Measurements from ENCODE around the gene EXOC6. TPM values are rescaled to one million over a fixed set of nuclear protein-coding genes. Genes with fewer than 3 reads are reported as not detected.

The EXOC6 gene
- total RNA-seq, 4 donors from 2014 or later, result 5.9 to 16.6 (median 11.2) TPM

DNA sequence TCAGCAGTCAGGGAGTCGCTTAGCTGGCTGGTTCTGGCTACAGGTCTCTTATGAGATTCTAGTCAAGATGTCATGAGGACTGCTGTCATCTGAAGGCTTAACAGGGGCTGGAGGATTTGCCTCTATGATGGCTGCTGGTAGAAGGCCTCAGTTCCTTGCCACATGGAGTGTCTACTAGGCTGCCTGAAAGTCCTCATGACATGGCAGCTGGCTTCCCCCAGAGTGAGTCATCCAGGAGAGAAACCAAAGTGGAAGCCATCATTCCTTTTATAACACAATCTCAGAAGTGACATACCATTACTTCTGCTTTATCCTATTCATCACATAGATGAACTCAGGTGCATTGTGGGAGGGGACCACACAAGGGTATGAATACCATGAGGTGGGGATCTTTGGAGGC lies 75.1 kb downstream of the EXOC6 start:
- 100% methylated on average over 1 of the region's 1 CpG for WGBS, 2 donors
- no peak overlapping the region for H3K4me3 ChIP-seq
- no peaks in the 10 kb centered on the region for H3K27me3 ChIP-seq
- H3K4me1 ChIP-seq, result no peaks in the 10 kb centered on the region
- H3K36me3 ChIP-seq, result peaks cover 0 to 27% (median 0%) of the 10 kb centered on the region in 3 donors
- H3K27ac ChIP-seq, result no peak overlapping the region
- peaks cover 0 to 8% (median 0%) of the 10 kb centered on the region in 4 donors for H3K9me3 ChIP-seq
- TF ChIP-seq, protein P1, sequence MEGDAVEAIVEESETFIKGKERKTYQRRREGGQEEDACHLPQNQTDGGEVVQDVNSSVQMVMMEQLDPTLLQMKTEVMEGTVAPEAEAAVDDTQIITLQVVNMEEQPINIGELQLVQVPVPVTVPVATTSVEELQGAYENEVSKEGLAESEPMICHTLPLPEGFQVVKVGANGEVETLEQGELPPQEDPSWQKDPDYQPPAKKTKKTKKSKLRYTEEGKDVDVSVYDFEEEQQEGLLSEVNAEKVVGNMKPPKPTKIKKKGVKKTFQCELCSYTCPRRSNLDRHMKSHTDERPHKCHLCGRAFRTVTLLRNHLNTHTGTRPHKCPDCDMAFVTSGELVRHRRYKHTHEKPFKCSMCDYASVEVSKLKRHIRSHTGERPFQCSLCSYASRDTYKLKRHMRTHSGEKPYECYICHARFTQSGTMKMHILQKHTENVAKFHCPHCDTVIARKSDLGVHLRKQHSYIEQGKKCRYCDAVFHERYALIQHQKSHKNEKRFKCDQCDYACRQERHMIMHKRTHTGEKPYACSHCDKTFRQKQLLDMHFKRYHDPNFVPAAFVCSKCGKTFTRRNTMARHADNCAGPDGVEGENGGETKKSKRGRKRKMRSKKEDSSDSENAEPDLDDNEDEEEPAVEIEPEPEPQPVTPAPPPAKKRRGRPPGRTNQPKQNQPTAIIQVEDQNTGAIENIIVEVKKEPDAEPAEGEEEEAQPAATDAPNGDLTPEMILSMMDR (IDR thresholded peaks at IDR 0.05), result no peak
- no peak for TF ChIP-seq POLR2A (IDR thresholded peaks at IDR 0.05)
- no peak for TF ChIP-seq EP300 (IDR thresholded peaks at IDR 0.05)
- DNase-seq (ENCODE audit: low spot score in 2 of 2), result no peak

GRCh38 chr10:92929896-92930295 lies 81.6 kb downstream of the EXOC6 start:
- Histone ChIP-seq H3K9me3 (no peaks in the 10 kb centered on the region), H3K27ac (no peak overlapping the region), H3K27me3 (no peaks in the 10 kb centered on the region), H3K4me1 (no peaks in the 10 kb centered on the region), H3K4me3 (no peak overlapping the region), H3K36me3 (peaks cover 0 to 47% (median 0%) of the 10 kb centered on the region in 3 donors)
- TF ChIP-seq EP300 (IDR thresholded peaks at IDR 0.05), result no peak
- TF ChIP-seq, protein P1 (IDR thresholded peaks at IDR 0.05), result no peak
- TF ChIP-seq POLR2A (IDR thresholded peaks at IDR 0.05), result no peak
- WGBS, 2 donors, result 97 to 98% methylated on average over 5 of the region's 5 CpGs
- no peak for DNase-seq (ENCODE audit: low spot score in 2 of 2)

DNA sequence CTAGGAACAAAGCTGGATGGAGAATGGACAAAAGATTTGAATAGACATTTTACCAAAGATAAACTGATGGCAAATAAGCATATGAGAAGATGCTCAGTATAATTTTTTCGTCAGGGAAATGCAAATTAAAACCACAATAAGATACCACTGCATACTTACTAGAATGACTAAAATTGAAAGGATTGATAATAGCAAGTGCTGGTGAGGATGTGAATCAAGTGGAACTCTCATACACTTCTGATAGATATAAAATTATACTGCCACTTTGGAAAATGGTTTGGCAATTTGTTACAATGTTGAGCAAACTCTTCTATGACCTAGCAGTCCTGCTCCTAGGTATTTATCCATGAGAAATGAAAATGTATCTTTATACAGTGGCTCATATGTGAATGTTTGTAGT lies 83.3 kb downstream of the EXOC6 start:
- TF ChIP-seq EP300 (IDR thresholded peaks at IDR 0.05), result no peak
- TF ChIP-seq POLR2A (IDR thresholded peaks at IDR 0.05), result no peak
- TF ChIP-seq, protein P1 (IDR thresholded peaks at IDR 0.05), result no peak
- Histone ChIP-seq H3K36me3 (peaks cover 0 to 47% (median 0%) of the 10 kb centered on the region in 3 donors), H3K4me3 (no peak overlapping the region), H3K27me3 (no peaks in the 10 kb centered on the region), H3K4me1 (no peaks in the 10 kb centered on the region), H3K27ac (no peak overlapping the region), H3K9me3 (no peaks in the 10 kb centered on the region)
- DNase-seq (ENCODE audit: low spot score in 2 of 2), result no peak
- WGBS, 2 donors, result 47 to 51% methylated on average over 1 of the region's 1 CpG

GRCh38 chr10:92937876-92938275 lies 89.6 kb downstream of the EXOC6 start:
- TF ChIP-seq, protein P1 (IDR thresholded peaks at IDR 0.05), result no peak
- no peak for TF ChIP-seq EP300 (IDR thresholded peaks at IDR 0.05)
- TF ChIP-seq POLR2A (IDR thresholded peaks at IDR 0.05), result no peak
- Histone ChIP-seq H3K4me1 (no peaks in the 10 kb centered on the region), H3K27me3 (no peaks in the 10 kb centered on the region), H3K9me3 (no peaks in the 10 kb centered on the region), H3K36me3 (peaks cover 0 to 14% (median 0%) of the 10 kb centered on the region in 3 donors), H3K4me3 (no peak overlapping the region), H3K27ac (no peak overlapping the region)
- DNase-seq (ENCODE audit: low spot score in 2 of 2), result no peak

DNA sequence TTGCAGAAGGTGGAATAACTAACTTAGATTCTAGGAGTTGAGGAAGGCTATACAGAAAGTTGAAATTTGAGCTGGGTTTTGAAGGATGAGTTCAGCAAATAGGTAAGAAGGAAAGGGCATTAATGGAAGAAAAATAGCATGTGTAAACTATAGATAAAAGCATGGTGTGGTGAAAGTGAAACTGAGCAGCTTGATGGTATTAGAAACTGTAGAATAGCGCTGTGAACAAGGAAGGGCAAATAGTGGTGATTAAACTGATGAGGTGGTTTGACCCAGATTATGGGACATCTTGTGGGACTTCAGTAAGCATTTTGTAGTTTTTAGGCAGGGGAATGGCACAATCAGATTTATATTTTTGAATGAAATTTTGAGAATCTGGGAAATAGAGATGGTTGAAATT lies 90.5 kb downstream of the EXOC6 start:
- 97 to 98% methylated on average over 1 of the region's 1 CpG for WGBS, 2 donors
- no peaks in the 10 kb centered on the region for H3K9me3 ChIP-seq

More for the DNA sequence above, 90.5 kb downstream of the EXOC6 start:
- Histone ChIP-seq H3K27me3 (no peaks in the 10 kb centered on the region), H3K4me1 (no peaks in the 10 kb centered on the region), H3K4me3 (no peak overlapping the region), H3K36me3 (peaks cover 0 to 19% (median 0%) of the 10 kb centered on the region in 3 donors), H3K27ac (no peak overlapping the region)
- TF ChIP-seq, protein P1 (IDR thresholded peaks at IDR 0.05), result no peak
- TF ChIP-seq EP300 (IDR thresholded peaks at IDR 0.05) (no peak), POLR2A (IDR thresholded peaks at IDR 0.05) (no peak)
- DNase-seq (ENCODE audit: low spot score in 2 of 2), result no peak
